Progenitor cell of endocrine pancreas (in vitro differentiated cells): ENCODE results near the gene PTPN18. TPM values are rescaled to one million over a fixed set of nuclear protein-coding genes. Genes with fewer than 3 reads are reported as not detected.
"Not testable (repeated sequence)": the region's sequence is repeated elsewhere in the genome, so short reads cannot be mapped to it uniquely, and the experiment has no call there.

Source experiments
- DNase-seq: peaks from one replicate; pipeline ENCODE4 v3.0.0; 2021; ENCODE audit warnings: low spot score; ENCODE audit not compliant: unreplicated experiment
- H3K27ac Mint-ChIP-seq: 2 replicates; pipeline ENCODE4 v1.8.0; 2021; ENCODE audit warnings: mild to moderate bottlenecking, moderate library complexity, mixed read lengths
- H3K27me3 Mint-ChIP-seq: 2 replicates; pipeline ENCODE4 v1.8.0; 2021; ENCODE audit warnings: mixed read lengths
- H3K36me3 Mint-ChIP-seq: 2 replicates; pipeline ENCODE4 v1.8.0; 2022; ENCODE audit warnings: mixed read lengths; ENCODE audit not compliant: insufficient read depth
- H3K4me1 Mint-ChIP-seq: 2 replicates; pipeline ENCODE4 v1.8.0; 2021; ENCODE audit warnings: low read depth, mixed read lengths
- H3K4me3 Mint-ChIP-seq: 2 replicates; pipeline ENCODE4 v1.8.0; 2021; ENCODE audit warnings: low read depth, mild to moderate bottlenecking, moderate library complexity, mixed read lengths
- H3K9me3 Mint-ChIP-seq: 2 replicates; pipeline ENCODE4 v1.8.0; 2021; ENCODE audit warnings: low read depth, mixed read lengths
- total RNA-seq: library from RNA; stranded (reverse); gene quantifications from 2 replicates; pipeline ENCODE4 v1.2.1, GENCODE V29; 2021
- TF ChIP-seq, protein P1 (sequence below): fragments of 200-600 bp; sonication (generic); IDR thresholded peaks from one replicate; pipeline ENCODE4 v1.5.0; 2021; ENCODE audit warnings: antibody characterized with exemption, mild to moderate bottlenecking; ENCODE audit not compliant: unreplicated experiment

The PTPN18 gene
- total RNA-seq, 1 donor from 2014 or later, result 47.5 TPM

DNA sequence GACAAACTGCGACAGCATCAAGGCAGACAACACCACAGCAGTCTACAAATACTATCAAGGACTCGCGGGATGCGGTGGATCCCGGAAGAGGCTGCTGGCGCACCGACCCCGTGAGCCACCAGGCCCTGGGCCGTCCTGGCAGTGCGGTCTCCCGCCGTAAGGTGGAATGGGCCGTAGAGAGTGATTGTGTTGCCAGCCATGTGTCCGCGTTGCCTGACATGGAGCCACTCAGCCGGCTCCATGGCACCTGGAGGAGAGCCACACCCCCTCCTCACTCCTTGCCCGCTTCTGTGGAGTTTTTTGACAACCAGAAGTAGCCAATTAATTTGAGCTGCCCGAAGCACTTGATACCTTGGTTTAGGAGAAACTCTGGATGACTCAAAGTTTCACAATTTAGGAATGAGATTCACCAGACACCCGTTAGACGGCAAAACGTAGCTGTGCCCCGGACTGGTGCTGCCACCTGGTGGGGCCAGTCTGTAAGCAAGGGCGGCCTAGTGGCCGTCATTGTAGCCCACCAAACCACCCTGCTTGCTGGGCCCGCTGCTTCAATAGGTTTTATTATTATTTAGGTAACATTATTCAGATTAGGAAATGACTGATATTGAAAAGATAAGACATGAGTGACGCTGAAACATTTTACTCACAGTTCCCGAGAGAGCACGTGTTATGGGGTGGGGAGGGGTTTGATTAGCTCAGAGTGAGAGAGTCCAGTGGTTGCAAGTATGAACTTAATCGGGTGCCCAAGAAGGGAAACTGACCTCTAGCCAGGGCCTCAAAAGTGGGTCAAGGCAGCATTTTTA lies 23.4 kb upstream of the PTPN18 start:
- TF ChIP-seq, protein P1, sequence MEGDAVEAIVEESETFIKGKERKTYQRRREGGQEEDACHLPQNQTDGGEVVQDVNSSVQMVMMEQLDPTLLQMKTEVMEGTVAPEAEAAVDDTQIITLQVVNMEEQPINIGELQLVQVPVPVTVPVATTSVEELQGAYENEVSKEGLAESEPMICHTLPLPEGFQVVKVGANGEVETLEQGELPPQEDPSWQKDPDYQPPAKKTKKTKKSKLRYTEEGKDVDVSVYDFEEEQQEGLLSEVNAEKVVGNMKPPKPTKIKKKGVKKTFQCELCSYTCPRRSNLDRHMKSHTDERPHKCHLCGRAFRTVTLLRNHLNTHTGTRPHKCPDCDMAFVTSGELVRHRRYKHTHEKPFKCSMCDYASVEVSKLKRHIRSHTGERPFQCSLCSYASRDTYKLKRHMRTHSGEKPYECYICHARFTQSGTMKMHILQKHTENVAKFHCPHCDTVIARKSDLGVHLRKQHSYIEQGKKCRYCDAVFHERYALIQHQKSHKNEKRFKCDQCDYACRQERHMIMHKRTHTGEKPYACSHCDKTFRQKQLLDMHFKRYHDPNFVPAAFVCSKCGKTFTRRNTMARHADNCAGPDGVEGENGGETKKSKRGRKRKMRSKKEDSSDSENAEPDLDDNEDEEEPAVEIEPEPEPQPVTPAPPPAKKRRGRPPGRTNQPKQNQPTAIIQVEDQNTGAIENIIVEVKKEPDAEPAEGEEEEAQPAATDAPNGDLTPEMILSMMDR, result peak; percentile 99
- H3K27ac Mint-ChIP-seq, result peak overlapping the region; percentile 76

DNA sequence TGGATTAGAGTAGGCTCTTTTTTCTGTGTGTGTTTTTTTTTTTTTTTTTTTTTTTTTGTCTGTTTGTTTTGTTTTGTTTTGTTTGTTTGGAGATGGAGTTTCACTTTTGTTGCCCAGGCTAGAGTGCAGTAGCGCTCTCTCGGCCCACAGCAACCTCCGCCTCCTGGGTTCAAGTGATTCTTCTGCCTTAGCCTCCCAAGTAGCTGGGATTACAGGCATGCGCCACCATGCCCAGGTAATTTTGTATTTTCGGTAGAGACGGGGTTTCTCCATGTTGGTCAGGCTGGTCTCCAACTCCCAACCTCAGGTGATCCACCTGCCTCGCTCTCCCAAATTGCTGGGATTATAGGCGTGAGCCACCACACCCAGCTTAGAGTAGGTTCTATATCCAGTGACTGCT lies 22.6 kb upstream of the PTPN18 start:
- not testable (repeated sequence) for H3K36me3 Mint-ChIP-seq, H3K27ac Mint-ChIP-seq, H3K4me3 Mint-ChIP-seq, H3K9me3 Mint-ChIP-seq, DNase-seq
- Mint-ChIP-seq H3K27me3 (peaks cover 48% of the 10 kb centered on the region), H3K4me1 (peaks cover 10% of the 10 kb centered on the region)

More for the DNA sequence above, 23.4 kb upstream of the PTPN18 start:
- H3K36me3 Mint-ChIP-seq, result peaks cover 2% of the 10 kb centered on the region
- peak; percentile 72 for DNase-seq
- H3K9me3 Mint-ChIP-seq, result no peaks in the 10 kb centered on the region
- peaks cover 51% of the 10 kb centered on the region for H3K27me3 Mint-ChIP-seq
- H3K4me1 Mint-ChIP-seq, result peaks cover 9% of the 10 kb centered on the region
- peak overlapping the region; percentile 62 for H3K4me3 Mint-ChIP-seq

DNA sequence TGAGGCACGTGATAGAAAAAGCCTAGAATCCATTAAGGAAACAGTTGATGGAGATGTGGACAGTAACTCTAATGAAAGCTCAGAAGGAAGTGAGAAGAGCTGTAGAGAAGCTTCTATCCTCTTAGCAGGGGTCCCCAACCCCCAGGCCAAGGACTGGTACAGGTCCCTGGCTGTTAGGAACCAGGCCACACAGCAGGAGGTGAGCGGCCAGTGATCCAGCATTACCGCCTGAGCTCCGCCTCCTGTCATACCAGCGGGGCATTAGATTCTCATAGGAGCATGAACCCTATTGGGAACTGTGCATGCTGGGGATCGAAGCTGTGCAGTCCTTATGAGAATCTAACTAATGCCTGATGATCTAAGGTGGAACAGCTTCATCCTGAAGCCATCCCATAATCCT lies 21.8 kb upstream of the PTPN18 start:
- Mint-ChIP-seq H3K9me3 (no peaks in the 10 kb centered on the region), H3K4me1 (peaks cover 10% of the 10 kb centered on the region), H3K27me3 (peaks cover 41% of the 10 kb centered on the region), H3K36me3 (peaks cover 5% of the 10 kb centered on the region), H3K4me3 (no peak overlapping the region), H3K27ac (no peak overlapping the region)
- TF ChIP-seq, protein P1, result no peak
- DNase-seq, result no peak

DNA sequence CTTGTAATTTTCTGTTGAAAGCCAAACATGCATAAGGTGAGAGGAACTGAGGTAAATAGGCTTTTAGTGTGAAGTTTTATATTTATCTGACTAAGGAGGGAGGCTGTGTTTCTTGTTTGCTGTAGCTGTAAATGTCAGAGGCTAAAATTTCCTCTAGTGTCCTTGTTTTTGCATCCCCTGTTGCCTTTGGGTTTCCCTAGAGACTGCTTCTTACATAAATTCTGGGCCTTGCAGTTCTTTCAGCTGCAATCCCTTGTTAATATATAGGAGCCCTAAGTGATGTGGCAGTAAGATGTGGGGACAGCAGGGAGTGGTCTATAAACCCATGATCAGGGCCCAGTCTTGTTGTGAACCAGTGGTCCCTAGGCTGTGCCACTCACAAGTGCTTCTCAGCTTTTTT lies 20.6 kb upstream of the PTPN18 start:
- Mint-ChIP-seq H3K27me3 (peaks cover 35% of the 10 kb centered on the region), H3K9me3 (no peaks in the 10 kb centered on the region), H3K27ac (no peak overlapping the region), H3K4me1 (peaks cover 10% of the 10 kb centered on the region), H3K36me3 (peaks cover 13% of the 10 kb centered on the region), H3K4me3 (no peak overlapping the region)
- TF ChIP-seq, protein P1, result no peak
- DNase-seq, result no peak

DNA sequence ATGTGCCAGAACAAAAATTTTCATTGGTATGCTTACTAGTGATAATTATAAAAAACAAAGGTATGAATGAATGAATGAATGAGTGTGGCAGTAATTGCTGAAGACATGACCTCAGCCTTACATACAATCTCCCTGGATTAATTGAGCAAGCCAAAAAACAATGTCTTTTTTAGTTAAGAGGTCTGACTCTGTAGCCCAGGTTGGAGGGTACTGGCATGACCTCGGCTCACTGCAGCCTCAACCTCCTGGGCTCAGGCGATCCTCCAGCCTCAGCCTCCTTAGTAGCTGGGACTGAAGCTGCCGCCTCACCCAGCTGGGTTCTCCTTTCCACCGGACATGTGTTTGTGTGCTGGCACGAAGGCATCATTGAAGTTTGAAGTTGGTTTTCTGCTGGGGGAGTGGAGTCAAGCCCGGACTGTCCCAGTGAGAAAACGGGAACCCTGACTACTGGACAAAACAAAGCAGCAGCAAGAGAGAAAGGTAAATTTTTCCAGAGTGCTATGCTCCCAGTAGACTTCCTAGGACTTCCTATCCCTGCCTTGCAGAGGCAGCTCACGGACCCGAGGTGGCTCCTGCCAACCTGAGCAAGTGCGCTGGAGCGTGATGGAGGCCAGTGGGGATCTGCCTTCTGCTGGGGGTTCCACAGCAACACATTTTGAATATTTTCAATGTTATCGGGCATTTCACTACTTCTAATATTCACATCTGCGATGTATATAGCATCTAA lies 19.5 kb upstream of the PTPN18 start:
- peak overlapping the region; percentile 100 for H3K27ac Mint-ChIP-seq
- no peak for DNase-seq
- H3K4me3 Mint-ChIP-seq, result peak overlapping the region; percentile 81
- TF ChIP-seq, protein P1, result no peak
- H3K27me3 Mint-ChIP-seq, result peaks cover 26% of the 10 kb centered on the region
- peaks cover 15% of the 10 kb centered on the region for H3K36me3 Mint-ChIP-seq
- peaks cover 13% of the 10 kb centered on the region for H3K4me1 Mint-ChIP-seq
- H3K9me3 Mint-ChIP-seq, result no peaks in the 10 kb centered on the region
